Endothelial cell of umbilical vein (primary cell): Measurements from ENCODE around the gene RSRC1. TPM values are rescaled to one million over a fixed set of nuclear protein-coding genes. Genes with fewer than 3 reads are reported as not detected.

ENCODE experiments used
- BruUV-seq: library from RNA; stranded (reverse); fragments of 400-500 nt; replicated peaks from 2 replicates; lab custom pipeline; 2021; lab: Mats Ljungman, UMichigan
- CTCF ChIA-PET: fragments of 300-600, 350-600 bp; sonication (Branson Sonifier 250); formaldehyde crosslinking; loops from one replicate; lab custom pipeline; 2021; ENCODE audit warnings: antibody characterized with exemption, inconsistent platforms; lab: Charles Lee
- POLR2A ChIA-PET: fragments of 300-600, 350-600 bp; sonication (Branson Sonifier 250); formaldehyde crosslinking; loops from one replicate; lab custom pipeline; 2021; ENCODE audit warnings: antibody characterized with exemption, inconsistent platforms; lab: Charles Lee
- DNase-seq: peaks from one replicate; pipeline ENCODE4 v3.0.0-alpha.2; 2011; ENCODE audit warnings: low read depth, low spot score
- FAIRE-seq: peaks from 2 replicates; lab custom pipeline; 2011; peaks lifted over from hg19 to GRCh38; lab: Jason Lieb, UNC
- H2AFZ ChIP-seq: 2 replicates; pipeline ENCODE4 v1.6.0; 2012; ENCODE audit warnings: low read depth, low read length, control low read depth, inconsistent platforms
- H3K27ac ChIP-seq: 2 replicates; pipeline ENCODE4 v1.5.1; 2011; ENCODE audit warnings: low read depth, mild to moderate bottlenecking, control low read depth, low read length, moderate library complexity; ENCODE audit not compliant: insufficient read depth
- H3K27me3 ChIP-seq, 2 experiments: 2 replicates each; pipeline versions ENCODE4 v1.6.0 to v1.6.1; 2011; ENCODE audit warnings: low read length in 2 of 2, mixed read lengths in 1 of 2; ENCODE audit not compliant: control insufficient read depth in 2 of 2, insufficient read depth in 2 of 2
- H3K36me3 ChIP-seq, 2 experiments: 2 replicates in 1 of 2; 3 replicates in 1 of 2; pipeline ENCODE4 v1.5.1; 2011; ENCODE audit warnings: low read length in 2 of 2, mild to moderate bottlenecking in 1 of 2, moderate library complexity in 1 of 2; ENCODE audit not compliant: control insufficient read depth in 2 of 2, insufficient read depth in 2 of 2; ENCODE audit errors: extremely low read depth in 1 of 2
- H3K4me1 ChIP-seq: 3 replicates; pipeline ENCODE4 v1.5.1; 2011; ENCODE audit warnings: mild to moderate bottlenecking, low read length; ENCODE audit not compliant: control insufficient read depth, insufficient read depth; ENCODE audit errors: extremely low read depth
- H3K4me2 ChIP-seq: 2 replicates; pipeline ENCODE4 v1.6.1; 2011; ENCODE audit warnings: low read length, control low read depth, mixed read lengths; ENCODE audit not compliant: insufficient read depth
- H3K4me3 ChIP-seq, 3 experiments: fragments of 200-600 bp in 1 of 3; sonication (generic), shearing (Covaris generic) in 1 of 3; replicated peaks in 1 of 3; 2 replicates each; pipeline ENCODE4 v1.5.1; 2011 to 2016; ENCODE audit warnings: control low read depth in 3 of 3, low read length in 3 of 3, mild to moderate bottlenecking in 2 of 3, inconsistent platforms in 1 of 3, low read depth in 1 of 3, moderate library complexity in 1 of 3; ENCODE audit not compliant: insufficient read depth in 1 of 3
- H3K79me2 ChIP-seq: 2 replicates; pipeline ENCODE4 v1.6.0; 2012; ENCODE audit warnings: low read length, inconsistent platforms; ENCODE audit not compliant: control insufficient read depth, insufficient read depth
- H3K9ac ChIP-seq: replicated peaks from 2 replicates; pipeline ENCODE3; 2011; ENCODE audit warnings: low read length, control low read depth; ENCODE audit not compliant: insufficient read depth; ENCODE audit errors: extremely low read depth
- H3K9me1 ChIP-seq: replicated peaks from 3 replicates; pipeline ENCODE4 v1.6.0; 2011; ENCODE audit warnings: mild to moderate bottlenecking, low read length; ENCODE audit not compliant: control insufficient read depth, insufficient read depth; ENCODE audit errors: extremely low read depth
- H3K9me3 ChIP-seq: replicated peaks from 2 replicates; pipeline ENCODE4 v1.5.1; 2012; ENCODE audit warnings: low read length, inconsistent platforms; ENCODE audit not compliant: control insufficient read depth, insufficient read depth
- H4K20me1 ChIP-seq: replicated peaks from 2 replicates; pipeline ENCODE3; 2011; ENCODE audit warnings: mild to moderate bottlenecking, low read length; ENCODE audit not compliant: control insufficient read depth, insufficient read depth; ENCODE audit errors: extremely low read depth
- EZH2 ChIP-seq: IDR thresholded peaks from 2 replicates; pipeline ENCODE4 v1.6.1; 2012; ENCODE audit warnings: borderline replicate concordance, low read depth, mild to moderate bottlenecking, moderate library complexity, low read length, inconsistent platforms; ENCODE audit not compliant: severe bottlenecking
- FOS ChIP-seq: IDR thresholded peaks from 2 replicates; pipeline ENCODE4 v1.6.1; 2011; ENCODE audit warnings: mild to moderate bottlenecking, low read length, moderate library complexity, borderline replicate concordance; ENCODE audit not compliant: insufficient read depth
- GATA2 ChIP-seq: IDR thresholded peaks from 2 replicates; pipeline ENCODE4 v1.7.0; 2011; ENCODE audit warnings: low read depth, mild to moderate bottlenecking, moderate library complexity, mixed read lengths, low read length; ENCODE audit not compliant: insufficient read length, insufficient read depth
- JUN ChIP-seq: IDR thresholded peaks from 2 replicates; pipeline ENCODE4 v1.6.1; 2011; ENCODE audit warnings: borderline replicate concordance, low read depth; ENCODE audit not compliant: insufficient read length, insufficient read depth
- MYC ChIP-seq: IDR thresholded peaks from one replicate; pipeline ENCODE4 v1.6.1; 2011; ENCODE audit warnings: mild to moderate bottlenecking, low read depth, low read length
- POLR2A ChIP-seq: IDR thresholded peaks from 2 replicates; pipeline ENCODE4 v1.6.1; 2012; ENCODE audit warnings: low read depth, mild to moderate bottlenecking, control low read depth, low read length
- POLR2AphosphoS5 ChIP-seq: IDR thresholded peaks from 2 replicates; pipeline ENCODE4 v1.6.1; 2012; ENCODE audit warnings: low read depth, mild to moderate bottlenecking, control low read depth, low read length, moderate library complexity; ENCODE audit not compliant: insufficient read depth
- dilution Hi-C: fragments of 300-500 bp; cut with MboI; formaldehyde crosslinking; loops from one replicate; pipeline ENCODE4 v1.15.0; 2019; ENCODE audit warnings: low sequenced_read_pairs; ENCODE audit not compliant: extremely low pct_ligation_motif_present
- intact Hi-C: fragments of 100-400 bp; cut with micrococcal nuclease; formaldehyde crosslinking; loops from one replicate; pipeline ENCODE4 v1.10.0; 2022
- polyA plus RNA-seq, 4 experiments: library from polyadenylated mRNA; depleted of rRNA in 3 of 4; stranded (reverse) in 3 of 4; unstranded in 1 of 4; fragments of >200 nt; gene quantifications; 2 replicates each; pipeline versions ENCODE4 v1.2.1 to v1.2.3, GENCODE V29; 2011 to 2012; ENCODE audit warnings: missing spikeins in 1 of 4
- total RNA-seq: library from RNA; stranded (reverse); gene quantifications from 2 replicates; pipeline ENCODE4 v1.2.3, GENCODE V29; 2021
- TF ChIP-seq, protein P1 (sequence below), 2 donors: IDR thresholded peaks; 1 replicate in 1 of 2; 2 replicates in 1 of 2; pipeline ENCODE4 v1.5.1; 2011; ENCODE audit warnings: low read length in 2 of 2, mild to moderate bottlenecking in 2 of 2, moderate library complexity in 2 of 2, control low read depth in 1 of 2, inconsistent platforms in 1 of 2, low read depth in 1 of 2; ENCODE audit not compliant: insufficient read depth in 1 of 2; ENCODE audit errors: extremely low read depth in 1 of 2
- TF ChIP-seq, protein P2 (sequence below): IDR thresholded peaks from 2 replicates; pipeline ENCODE4 v1.6.1; 2011; ENCODE audit not compliant: insufficient read depth, insufficient read length

The RSRC1 gene
- total and polyA plus RNA-seq, 2 donors (not counting 3 experiments of a cell fraction or from before 2014, with no cell fraction given) = 1.8 to 25.4 TPM

DNA sequence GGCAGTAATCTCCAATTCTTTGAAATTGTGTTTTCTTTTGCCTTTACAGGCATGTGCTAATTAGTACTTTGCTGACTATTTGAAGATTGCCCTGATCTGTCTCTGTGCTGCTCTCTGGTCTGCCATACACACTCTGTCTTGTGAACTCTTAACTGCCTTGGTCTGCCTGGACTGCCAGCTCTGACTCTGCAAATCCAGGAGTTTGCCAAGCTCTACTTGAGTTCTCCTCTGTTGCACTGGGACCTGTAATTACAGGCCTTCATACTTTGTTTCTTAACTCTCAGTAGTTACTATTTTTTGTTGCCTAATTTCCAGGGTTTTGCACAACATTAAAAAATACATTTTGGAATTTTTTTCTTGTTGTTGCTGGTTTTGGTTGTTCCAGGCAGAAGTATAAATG is 155.0 kb downstream of the RSRC1 start:
- Histone ChIP-seq H3K4me3 (no peak overlapping the region), H3K27me3 (no peaks in the 10 kb centered on the region), H3K9ac (no peak overlapping the region), H2AFZ (no peak overlapping the region), H3K79me2 (no peaks in the 10 kb centered on the region), H3K4me2 (no peak overlapping the region), H3K36me3 (no peaks in the 10 kb centered on the region), H3K4me1 (no peaks in the 10 kb centered on the region), H4K20me1 (no peaks in the 10 kb centered on the region), H3K27ac (no peak overlapping the region), H3K9me1 (no peaks in the 10 kb centered on the region), H3K9me3 (no peaks in the 10 kb centered on the region)
- no peak for DNase-seq
- ChIA-PET CTCF (no interaction called here), POLR2A (no interaction called here)
- no TSS peak for BruUV-seq
- TF ChIP-seq, protein P1, sequence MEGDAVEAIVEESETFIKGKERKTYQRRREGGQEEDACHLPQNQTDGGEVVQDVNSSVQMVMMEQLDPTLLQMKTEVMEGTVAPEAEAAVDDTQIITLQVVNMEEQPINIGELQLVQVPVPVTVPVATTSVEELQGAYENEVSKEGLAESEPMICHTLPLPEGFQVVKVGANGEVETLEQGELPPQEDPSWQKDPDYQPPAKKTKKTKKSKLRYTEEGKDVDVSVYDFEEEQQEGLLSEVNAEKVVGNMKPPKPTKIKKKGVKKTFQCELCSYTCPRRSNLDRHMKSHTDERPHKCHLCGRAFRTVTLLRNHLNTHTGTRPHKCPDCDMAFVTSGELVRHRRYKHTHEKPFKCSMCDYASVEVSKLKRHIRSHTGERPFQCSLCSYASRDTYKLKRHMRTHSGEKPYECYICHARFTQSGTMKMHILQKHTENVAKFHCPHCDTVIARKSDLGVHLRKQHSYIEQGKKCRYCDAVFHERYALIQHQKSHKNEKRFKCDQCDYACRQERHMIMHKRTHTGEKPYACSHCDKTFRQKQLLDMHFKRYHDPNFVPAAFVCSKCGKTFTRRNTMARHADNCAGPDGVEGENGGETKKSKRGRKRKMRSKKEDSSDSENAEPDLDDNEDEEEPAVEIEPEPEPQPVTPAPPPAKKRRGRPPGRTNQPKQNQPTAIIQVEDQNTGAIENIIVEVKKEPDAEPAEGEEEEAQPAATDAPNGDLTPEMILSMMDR (IDR thresholded peaks at IDR 0.05; ENCODE audit: extremely low read depth in 1 of 2, insufficient read depth in 1 of 2, low read depth in 1 of 2, low read length in 2 of 2) = no peak
- TF ChIP-seq POLR2A = no peak
- TF ChIP-seq, protein P2, sequence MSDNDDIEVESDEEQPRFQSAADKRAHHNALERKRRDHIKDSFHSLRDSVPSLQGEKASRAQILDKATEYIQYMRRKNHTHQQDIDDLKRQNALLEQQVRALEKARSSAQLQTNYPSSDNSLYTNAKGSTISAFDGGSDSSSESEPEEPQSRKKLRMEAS = no peak
- no peak for TF ChIP-seq GATA2
- no peak for TF ChIP-seq EZH2
- TF ChIP-seq FOS = no peak
- no peak for TF ChIP-seq POLR2AphosphoS5
- no peak for TF ChIP-seq MYC
- TF ChIP-seq JUN = no peak
- FAIRE-seq = no peak
- intact Hi-C loops = no loop called here
- dilution Hi-C loops = no loop called here
